GM21723 (cell line): Measurements from ENCODE around the gene DOCK10.
A peak's percentile ranks its signal among the peaks of the same experiment; 100 is the strongest.

Experiments
- ATAC-seq: cut with Tn5 transposase; IDR thresholded peaks from one replicate; pipeline ENCODE4 v1.9.1; 2021; ENCODE audit warnings: mild to moderate bottlenecking, moderate library complexity; ENCODE audit not compliant: unreplicated experiment

Gene DOCK10

DNA sequence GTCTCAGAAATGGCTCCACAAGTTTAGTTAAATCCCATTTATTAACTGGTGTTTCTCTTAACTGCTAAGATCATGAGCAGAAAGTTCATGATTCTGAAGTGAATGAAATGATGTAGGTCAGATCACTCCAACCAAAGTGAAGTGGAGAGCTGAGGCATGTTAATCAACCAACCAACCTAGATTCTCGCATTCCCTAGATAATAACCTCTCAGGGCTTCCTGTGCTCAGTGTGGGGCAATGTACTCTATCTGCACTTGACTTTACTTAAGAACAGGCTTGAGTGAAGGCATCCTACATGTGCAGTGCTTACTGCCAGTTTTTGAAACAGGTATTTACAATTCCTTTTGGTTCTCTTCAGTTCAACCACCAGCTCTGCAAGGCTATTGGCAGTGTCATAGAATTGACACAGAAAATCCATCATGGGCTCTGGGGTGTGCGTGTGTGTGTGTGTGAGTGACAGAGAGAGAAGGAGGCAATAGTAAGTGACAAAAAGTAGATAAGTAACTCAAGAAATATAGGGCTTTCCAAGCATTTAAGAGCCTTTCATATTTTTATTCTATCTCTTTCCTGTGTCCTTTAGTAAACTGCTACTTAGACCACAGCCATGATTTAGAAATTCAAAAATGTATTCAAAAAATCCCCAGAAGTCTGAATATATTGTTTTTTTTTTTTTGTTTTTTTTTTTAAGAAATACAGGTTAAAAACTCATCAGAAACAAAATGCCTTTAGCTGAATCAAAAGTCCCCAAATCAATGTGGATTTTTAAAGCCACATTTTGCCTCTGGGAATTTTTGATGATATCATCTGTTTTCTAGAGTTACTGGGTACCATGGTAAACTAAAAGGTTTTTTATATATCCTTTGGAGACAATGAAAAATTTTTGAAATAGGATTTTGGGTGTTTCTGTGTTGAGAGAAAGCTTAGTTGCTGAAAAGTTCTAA lies 28.6 kb downstream of the DOCK10 start:
- ATAC-seq, result no peak

- ATAC-seq, result no peak
Measured at GRCh38 chr2:225011585-225011984, 30.7 kb downstream of the DOCK10 start.

GRCh38 chr2:225010804-225011203 lies 31.5 kb downstream of the DOCK10 start:
- ATAC-seq, result no peak

- no peak for ATAC-seq
Measured at GRCh38 chr2:225009768-225010167, 32.5 kb downstream of the DOCK10 start.

GRCh38 chr2:225008935-225009334 lies 33.3 kb downstream of the DOCK10 start:
- no peak for ATAC-seq

DNA sequence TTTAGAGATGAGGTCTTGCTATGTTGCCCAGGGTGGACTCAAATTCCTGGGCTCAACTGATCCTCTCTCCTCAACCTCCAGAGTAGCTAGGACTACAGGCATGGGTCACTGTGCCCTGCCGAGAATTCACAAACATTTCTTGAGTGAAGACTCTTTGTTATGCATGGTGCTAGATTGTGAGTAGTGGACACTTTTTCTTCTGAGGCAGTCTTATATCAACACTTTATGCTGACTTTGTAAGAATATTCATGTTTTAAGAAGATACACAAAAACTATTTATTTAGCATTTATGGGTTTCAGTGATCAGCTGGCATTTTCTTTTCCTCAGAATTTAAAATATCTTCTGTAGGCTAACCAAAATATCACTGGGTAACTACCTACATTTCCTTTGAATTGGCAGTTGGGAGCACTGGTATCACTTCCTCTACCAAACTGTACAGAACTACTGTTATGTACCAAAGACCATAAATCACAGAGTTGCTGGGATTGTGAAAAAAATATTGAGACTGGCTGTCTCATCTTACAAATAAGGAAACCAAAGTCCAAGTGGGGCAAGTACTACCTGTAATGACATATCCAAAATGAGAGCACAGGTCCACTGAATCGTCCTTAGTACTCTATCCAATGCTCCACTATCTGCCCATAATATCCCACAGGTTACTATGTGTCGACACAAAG lies 34.0 kb downstream of the DOCK10 start:
- ATAC-seq, result peak; percentile 79

DNA sequence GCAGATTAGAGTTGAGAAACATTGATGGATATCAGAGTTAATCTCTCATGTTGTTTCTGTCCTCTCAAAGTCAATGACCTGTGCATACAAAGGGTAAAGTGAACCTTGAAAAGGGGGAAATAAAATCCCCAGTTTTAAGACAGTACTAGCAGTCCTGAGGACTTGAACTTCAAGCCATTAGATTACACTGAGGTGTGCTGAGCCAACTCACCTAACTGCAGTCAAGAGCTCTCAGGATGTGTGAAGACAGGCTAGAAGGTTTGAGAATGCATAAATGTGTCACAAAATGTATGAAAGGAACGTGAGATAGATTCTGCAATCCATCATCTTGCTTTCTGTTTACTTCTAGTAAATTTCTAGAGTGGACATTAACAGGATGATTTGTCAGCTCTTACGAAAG lies 35.5 kb downstream of the DOCK10 start:
- no peak for ATAC-seq

DNA sequence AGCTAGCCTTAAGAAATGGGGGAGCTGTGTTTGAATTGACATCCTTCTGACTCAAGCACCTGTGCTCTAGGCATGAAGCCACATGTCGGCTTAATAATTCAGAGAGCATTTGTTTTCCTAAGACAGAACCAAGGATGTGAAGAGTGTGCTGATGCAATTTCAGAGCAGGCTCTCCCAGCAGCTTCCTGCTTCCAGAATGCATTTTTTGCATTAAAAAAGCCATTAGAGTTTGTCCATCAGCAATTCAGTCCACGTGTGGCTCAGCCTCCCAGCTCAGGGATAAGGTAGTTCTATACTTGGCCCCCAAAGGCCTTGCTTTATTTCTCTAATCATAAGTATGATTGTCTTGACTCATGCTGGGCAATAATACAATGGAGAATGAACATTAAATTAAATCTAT lies 37.7 kb downstream of the DOCK10 start:
- ATAC-seq, result no peak

DNA sequence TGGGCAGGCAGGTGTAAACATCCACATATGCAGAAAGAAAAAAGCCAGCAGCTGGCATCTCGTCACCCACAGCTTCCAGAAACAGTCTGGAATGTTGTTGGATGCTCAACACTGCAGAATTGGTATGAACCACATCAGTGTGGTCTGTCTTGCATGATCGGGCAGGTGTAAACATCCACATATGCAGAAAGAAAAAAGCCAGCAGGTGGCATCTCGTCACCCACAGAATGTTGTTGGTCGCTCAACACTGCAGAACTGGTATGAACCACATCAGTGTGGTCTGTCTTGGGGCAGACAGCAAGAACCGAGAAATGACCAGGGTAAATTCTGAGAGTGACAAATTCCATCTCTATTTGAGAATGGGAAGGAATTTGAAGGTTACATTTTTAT lies 39.6 kb downstream of the DOCK10 start:
- peak; percentile 96 for ATAC-seq

DNA sequence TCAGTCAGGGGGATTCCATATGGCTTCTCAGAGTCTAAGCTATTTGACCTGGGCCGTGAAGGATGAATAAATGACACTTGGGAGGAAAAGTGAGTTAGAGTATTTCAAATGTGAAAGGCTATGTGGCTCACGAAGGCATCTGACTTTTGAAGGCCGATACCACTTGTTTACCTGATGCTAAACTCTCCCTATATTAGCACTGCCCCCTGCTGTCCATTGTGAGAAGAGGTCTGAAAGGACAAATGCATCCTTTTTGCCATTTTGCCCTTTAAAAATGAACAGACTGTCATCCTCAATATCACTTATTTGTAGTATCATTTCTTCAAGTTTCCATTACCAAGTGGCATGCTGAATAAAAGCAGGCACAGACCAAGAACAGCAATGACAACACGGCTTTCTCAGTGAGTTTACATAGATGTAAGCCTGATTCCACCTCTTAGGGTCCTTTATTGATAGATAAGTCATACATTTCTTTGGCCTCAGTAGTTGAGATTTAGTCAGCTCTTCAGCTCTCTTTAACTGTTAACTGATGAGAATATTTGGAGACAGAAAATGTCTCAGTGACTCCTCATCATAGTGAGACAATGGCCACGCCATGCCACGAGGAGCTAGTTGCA lies 40.1 kb downstream of the DOCK10 start:
- ATAC-seq, result peak; percentile 71

DNA sequence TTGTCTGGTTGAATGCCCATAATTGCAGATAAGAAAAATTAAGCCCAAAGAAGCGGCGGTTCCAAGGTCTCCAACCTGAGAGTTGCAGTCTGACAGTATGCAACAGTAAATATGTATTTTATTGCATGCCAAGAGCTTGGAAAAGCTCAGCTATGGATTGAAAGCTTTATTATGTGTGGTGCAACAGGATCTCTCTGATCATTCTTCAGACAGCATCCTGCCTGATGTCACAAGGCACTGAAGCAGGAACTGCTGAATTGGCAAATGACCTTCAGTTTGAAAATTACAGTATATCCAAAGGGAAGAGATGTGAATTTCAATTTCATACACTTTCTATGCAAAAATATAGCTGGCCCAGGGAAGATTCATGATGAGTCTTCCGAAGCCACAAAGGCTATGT lies 42.5 kb downstream of the DOCK10 start:
- no peak for ATAC-seq

DNA sequence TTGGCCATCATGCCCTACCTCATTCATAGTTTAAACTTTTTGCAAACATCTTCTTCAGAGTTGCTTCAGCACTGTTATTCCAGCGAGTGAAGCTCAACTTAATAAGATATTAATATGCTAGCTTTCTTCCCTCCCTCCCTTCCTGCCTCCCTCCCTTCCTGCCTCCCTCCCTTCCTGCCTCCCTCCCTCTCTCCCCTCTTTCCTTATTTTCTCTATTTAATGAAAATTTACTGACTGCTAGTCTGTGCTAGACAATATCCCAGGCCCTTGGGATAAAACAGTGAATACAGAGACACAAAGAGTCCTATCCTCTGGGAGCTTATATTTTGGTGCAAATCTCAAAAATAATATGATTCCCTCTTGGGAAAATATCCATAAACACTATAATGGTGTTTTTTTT lies 42.9 kb downstream of the DOCK10 start:
- ATAC-seq, result no peak

- ATAC-seq, result no peak
Measured at GRCh38 chr2:224997802-224998201, 44.5 kb downstream of the DOCK10 start.

DNA sequence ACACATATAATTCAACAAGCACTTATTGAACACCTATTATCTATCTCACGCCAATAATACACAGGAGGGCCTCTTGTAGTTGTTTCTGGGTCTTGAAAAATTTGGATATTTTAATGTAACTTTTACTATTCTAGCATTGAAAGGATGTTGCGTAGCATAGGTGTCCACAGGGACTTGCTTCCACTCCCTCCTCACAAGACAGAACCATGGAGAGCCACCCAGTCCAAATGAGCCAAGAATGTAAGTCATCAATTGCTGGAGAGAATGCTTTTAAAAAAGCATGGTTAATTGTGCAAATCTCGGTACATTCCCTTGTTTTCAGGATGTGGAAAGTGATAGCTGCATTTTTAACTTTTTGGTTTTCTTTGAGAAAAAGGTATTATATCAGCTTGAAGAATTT lies 46.8 kb downstream of the DOCK10 start:
- ATAC-seq, result no peak

DNA sequence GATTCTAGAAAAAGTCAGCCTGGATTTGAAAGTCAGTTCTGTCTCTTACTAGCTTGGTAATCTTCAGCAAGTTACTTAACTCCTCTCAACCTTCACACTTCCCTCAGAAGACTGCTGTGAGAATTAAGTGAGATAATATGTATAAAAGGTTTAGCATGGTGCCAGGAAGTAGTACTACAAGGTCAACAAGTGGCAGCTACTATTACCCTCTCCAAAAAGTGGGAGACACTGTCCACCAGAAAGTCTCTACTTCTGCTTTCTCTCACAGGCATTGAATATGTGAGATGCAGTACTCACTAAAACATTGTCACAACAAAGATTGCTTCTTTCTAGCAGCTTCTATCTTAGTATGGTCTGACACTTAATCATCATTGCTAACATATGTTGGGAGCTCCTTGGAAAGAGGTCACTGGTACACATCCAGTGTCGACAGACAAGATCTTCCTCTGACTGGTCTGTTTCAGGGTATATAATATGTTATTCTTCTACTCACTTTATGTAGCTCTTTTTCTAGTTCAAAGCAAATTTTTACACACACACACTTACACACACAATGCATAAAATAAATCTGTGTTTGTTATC lies 47.9 kb downstream of the DOCK10 start:
- ATAC-seq, result no peak

DNA sequence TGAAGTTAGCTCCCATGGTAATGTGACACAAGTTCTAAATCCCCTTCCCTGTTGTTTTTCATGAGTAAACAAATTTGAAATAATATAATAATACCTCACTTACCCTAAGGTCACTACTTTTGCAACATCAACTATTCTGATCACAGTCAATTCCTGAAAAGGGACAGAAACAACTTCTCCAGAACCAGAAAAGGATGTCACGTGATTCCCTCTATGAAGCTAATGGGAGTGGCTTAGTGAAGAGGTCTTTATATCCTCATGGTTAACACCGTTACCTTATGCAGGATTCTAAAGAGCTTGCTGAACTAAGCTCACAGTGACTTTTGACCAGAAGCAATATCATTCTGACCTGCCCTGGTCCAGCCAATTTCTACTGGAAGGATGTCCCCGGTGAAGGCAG lies 51.6 kb downstream of the DOCK10 start:
- no peak for ATAC-seq

DNA sequence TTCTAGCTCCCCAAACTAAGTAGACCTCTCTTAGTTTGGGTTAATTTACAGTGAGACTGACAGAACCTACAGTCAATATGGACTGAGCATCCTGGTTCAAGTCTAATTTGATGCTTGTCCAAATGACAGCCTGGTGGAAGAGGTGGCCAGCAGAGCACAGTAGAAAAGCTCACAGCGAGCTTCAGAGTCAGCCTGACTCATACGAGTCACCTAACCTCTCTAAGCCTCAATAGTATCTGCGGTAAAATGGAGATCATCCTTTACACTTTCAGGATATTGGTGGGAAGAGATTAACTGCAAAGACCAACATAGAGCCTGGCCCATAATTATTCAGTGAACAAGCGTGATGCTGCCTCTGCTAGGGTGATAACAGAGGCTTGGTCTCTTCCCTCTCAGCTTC lies 54.5 kb downstream of the DOCK10 start:
- no peak for ATAC-seq

- ATAC-seq, result no peak
Measured at GRCh38 chr2:224986477-224986876, 55.8 kb downstream of the DOCK10 start.

DNA sequence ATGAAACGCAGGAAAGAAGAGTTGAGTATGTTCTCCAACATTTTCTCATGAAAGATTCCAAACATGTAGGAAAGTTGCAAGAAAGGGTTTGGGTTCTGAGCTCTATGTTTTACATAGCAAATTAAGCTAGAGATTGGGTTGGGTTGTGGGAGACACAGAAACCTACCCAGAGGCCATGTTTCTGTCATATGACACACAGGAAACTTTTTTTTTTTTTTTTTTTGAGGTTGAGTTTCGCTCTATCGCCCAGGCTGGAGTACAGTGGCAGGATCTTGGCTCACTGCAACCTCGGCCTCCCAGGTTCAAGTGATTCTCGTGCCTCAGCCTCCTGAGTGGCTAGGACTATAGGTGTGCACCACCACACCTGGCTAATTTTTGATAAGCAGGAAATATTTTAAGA lies 57.6 kb downstream of the DOCK10 start:
- peak; percentile 44 for ATAC-seq

DNA sequence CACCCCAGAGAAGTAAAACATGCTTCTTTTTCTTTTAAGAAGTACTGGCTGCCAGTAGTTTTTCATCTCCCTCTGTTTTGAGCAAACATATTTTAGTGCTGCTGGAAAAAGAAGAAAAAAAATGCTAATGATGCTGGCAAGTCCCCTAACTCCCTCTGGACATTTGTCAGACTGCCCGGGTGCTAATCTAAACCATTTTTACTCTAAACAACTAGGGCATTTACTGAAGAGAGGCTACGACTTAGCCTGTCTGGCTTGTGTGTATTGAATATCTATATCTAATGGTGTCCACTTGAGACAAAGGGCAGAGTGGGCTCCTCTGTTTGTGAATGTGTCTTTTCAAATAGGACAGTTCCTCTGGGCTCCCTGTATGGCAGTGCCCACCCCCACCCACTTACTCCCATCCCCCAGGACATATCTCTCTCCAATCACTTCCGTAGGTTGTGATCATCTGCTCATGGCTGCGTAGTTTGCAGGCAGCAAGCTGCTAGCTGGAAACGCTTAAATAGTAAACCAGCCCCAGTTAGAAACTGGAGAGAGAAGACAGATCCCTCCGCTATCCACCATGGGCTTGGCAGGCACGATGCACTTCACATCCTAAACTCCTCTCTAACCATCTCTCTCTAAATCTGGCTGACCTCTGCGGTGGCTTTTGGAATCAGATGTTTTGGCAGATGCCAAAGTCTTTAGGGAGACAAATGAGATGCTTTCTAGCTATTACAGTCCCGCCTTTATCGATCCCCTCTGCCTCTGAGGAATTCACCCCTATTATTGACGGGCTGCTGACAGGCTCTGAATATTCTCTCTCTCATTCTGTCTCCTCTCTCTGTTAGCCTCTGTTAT lies 58.3 kb downstream of the DOCK10 start:
- no peak for ATAC-seq
